Hematopoietic multipotent progenitor cell treated with erythropoietin and hydrocortisone succinate and interleukin-3 and kit ligand, for 17 days (in vitro differentiated cells): Measurements from ENCODE around the gene HASPIN.

Source experiments
- DNase-seq: peaks from one replicate; pipeline ENCODE4 v3.0.0-alpha.2; 2015; ENCODE audit warnings: low spot score

HASPIN gene

GRCh38 chr17:3738562-3739295 lies 15.0 kb downstream of the HASPIN start:
- DNase-seq = no peak

- no peak for DNase-seq
Observed at GRCh38 chr17:3739422-3740124, 15.9 kb downstream of the HASPIN start.

GRCh38 chr17:3740611-3741073 lies 16.9 kb downstream of the HASPIN start:
- no peak for DNase-seq

- no peak for DNase-seq
Observed at GRCh38 chr17:3744014-3744413, 20.3 kb downstream of the HASPIN start.

- no peak for DNase-seq
Observed at GRCh38 chr17:3745071-3745470, 21.4 kb downstream of the HASPIN start.

GRCh38 chr17:3747805-3748204 lies 24.1 kb downstream of the HASPIN start:
- no peak for DNase-seq

- DNase-seq = no peak
Observed at GRCh38 chr17:3748576-3748975, 24.9 kb downstream of the HASPIN start.

GRCh38 chr17:3750296-3750695 lies 26.6 kb downstream of the HASPIN start:
- no peak for DNase-seq

- no peak for DNase-seq
Observed at GRCh38 chr17:3750926-3751325, 27.2 kb downstream of the HASPIN start.

GRCh38 chr17:3751836-3752235 lies 28.1 kb downstream of the HASPIN start:
- no peak for DNase-seq

GRCh38 chr17:3753624-3754023 lies 29.9 kb downstream of the HASPIN start:
- no peak for DNase-seq

GRCh38 chr17:3754066-3754457 lies 30.4 kb downstream of the HASPIN start:
- DNase-seq = no peak

GRCh38 chr17:3754458-3755334 lies 31.0 kb downstream of the HASPIN start:
- DNase-seq = peak; percentile 58

GRCh38 chr17:3755335-3756030 lies 31.8 kb downstream of the HASPIN start:
- no peak for DNase-seq

GRCh38 chr17:3759597-3760216 lies 36.0 kb downstream of the HASPIN start:
- DNase-seq = no peak

GRCh38 chr17:3761036-3761917 lies 37.6 kb downstream of the HASPIN start:
- DNase-seq = no peak

GRCh38 chr17:3761918-3762380 lies 38.2 kb downstream of the HASPIN start:
- DNase-seq = no peak

- DNase-seq = no peak
Observed at GRCh38 chr17:3762922-3763776, 39.4 kb downstream of the HASPIN start.

GRCh38 chr17:3763777-3764170 lies 40.1 kb downstream of the HASPIN start:
- no peak for DNase-seq
